ENCODE data around the gene RALGPS1.

Gene RALGPS1

DNA sequence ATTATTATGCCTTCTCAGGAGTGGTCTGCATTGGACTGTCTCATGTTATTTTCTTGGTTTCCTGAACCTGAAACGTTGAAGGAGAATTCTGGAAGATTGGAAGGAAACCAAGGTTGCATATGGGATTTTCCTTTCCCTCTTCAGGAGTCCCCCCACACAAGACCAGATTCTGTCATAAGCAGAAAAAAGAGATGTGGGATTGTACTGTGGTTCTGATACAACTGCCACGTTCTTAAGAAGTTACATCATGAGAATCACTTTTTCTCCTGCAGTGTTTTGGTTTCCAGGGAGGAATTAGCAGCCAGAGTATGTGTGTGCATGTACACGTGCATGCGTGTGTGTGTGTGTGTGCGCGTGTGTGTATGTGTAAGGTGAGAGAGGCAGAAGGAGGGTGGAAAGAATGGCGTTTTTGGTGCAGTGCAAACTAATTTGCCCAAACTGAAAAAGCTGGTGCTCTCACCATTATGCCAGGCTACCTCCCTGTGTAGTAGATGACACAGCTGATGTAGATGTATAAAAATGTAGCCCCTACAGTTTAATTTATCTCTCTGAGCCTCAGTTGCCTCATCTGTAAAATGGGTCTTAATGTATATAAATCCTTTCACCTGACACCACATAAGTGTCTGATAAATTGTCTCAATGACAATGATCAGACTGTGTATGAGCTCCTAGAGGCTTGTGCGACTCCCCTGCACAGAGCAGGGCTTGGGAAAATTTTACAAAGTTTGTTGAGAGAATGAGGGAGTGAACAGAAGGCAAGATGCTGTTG is 38.6 kb downstream of the RALGPS1 start:
- no peak overlapping the region for H3K4me3 ChIP-seq (ENCODE audit: low read depth, low read length)

DNA sequence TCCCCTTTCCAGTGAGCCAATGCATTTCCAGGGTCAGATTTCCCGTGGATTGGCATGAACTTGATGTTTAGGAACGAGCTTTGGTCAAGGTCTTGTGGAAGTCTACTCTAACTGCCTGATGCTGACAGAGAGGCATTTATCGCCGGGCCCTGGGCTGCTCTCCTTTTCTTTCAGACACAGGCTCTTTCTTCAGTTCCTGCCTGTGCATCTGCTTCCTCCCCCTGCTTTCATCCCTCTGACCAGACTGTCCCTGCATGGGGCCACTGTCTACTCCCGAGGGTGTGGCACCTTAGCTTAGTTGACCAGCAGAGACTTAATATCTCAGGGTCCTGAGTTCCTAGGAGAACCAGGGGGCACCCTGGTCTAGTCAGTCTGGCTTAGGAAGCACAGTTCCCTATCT is 41.2 kb downstream of the RALGPS1 start:
- no peak overlapping the region for H3K4me3 ChIP-seq (ENCODE audit: low read depth, low read length)

DNA sequence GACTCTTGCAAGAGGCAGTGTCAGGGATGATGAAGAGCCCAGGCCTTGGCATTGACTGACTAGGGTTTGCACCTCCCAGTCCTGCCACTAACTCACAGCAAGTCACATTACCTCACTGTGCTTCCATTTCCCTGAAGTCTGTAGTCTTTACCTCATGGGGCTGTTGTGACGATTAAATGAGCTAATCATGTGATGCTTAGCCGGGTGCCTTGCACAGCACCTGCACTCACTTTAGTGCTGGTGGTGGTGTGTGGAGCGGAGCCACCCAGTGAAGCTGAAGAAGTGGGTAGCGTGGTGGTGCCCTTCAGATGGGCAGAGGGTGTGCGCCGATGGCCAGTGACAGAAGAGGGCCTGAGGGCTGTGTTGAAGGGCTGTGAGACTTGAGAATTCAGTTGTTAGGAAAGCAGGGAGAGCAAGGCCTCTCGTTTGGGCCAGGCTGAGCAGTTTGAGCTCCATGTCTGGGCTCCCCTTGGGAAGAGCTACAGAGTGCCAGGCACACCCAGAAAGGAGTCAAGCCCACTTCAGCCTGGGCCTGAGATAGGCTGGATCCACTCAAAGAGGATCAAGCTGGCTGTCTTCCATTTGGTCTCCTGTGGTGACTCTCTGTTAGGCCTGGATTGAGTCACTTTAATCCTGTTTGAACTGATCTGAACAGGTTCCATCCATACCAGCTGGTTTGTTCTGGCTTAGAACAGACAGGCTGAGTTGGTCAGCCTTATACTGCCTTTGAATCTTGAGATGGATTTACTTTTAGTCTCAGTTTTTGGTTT is 42.5 kb downstream of the RALGPS1 start:
- H3K4me3 ChIP-seq (ENCODE audit: low read depth, low read length), result no peak overlapping the region

DNA sequence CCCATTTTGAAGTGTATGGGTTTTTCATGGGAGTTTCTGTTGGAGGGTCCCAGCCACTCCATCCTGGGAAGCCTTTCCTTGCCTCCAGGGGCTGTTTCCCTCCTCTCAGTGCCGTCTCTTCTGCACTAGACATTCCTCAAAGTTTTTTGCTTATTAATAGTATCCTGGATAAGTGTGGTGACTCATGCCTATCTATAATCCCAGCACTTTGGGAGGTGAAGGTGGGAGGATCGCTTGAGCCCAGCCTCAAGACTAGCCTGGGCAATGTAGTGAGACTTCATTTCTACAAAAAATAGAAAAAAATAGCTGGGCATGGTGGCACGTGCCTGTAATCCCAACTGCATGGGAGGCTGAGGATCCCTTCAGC is 43.1 kb downstream of the RALGPS1 start:
- no peak overlapping the region for H3K4me3 ChIP-seq (ENCODE audit: low read depth, low read length)

DNA sequence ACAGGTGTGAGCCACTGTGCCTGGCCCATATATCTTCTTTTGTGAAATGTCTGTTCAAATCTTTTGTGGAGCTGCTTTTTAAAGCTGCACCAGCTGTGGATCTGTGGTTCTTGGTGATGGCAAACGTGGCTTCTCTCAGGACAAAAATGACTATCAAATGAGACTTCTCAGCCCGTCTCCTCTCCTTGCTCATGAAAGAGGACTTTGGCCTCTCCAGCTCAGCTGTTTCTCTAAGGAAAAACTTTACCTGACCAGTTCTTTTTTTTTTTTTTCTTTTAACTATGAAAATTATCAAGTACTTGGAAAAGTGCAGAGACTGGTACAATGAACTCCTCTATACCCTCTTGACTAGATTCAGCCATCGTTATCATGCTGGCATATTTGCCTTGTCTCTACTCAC is 44.8 kb downstream of the RALGPS1 start:
- H3K4me3 ChIP-seq (ENCODE audit: low read depth, low read length), result no peak overlapping the region

DNA sequence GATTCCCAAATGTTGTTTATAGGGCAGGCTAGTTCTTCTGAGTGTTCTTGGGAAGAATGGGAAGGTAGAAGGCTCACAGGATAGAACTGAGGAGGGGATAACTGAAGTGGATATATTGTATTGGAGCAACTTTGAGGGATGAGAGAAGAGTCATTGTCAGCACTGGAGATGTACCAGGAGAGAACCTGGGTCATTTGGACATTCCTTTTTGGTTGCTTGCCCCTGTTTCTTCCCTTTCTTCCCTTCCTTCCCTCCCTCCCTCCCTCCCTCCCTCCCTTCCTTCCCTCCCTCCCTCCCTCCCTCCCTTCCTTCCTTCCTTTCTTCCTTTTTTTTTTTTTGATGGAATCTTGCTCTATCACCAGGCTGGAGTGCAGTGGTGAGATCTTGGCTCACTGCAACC is 45.3 kb downstream of the RALGPS1 start:
- H3K4me3 ChIP-seq (ENCODE audit: low read depth, low read length), result no peak overlapping the region

DNA sequence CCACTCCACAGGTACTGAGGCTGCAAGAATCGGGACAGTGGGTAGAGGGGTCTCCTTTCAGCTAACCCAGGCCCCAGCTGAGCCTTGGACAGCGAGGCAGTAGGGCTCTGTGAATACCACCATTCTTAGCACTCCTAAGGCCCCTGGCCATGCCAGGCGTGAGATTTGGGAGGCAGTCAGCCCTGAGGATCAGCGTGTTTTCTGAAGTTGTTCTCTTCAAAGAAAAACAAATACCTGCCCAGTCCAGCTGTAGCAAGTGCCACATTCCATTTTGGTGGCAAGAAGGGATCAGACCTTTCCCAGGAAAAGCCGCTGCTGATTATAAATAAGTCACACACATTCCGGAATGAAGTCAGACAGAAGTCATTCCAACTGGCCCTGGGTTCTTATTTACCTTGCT is 47.8 kb downstream of the RALGPS1 start:
- H3K4me3 ChIP-seq (ENCODE audit: low read depth, low read length), result no peak overlapping the region

DNA sequence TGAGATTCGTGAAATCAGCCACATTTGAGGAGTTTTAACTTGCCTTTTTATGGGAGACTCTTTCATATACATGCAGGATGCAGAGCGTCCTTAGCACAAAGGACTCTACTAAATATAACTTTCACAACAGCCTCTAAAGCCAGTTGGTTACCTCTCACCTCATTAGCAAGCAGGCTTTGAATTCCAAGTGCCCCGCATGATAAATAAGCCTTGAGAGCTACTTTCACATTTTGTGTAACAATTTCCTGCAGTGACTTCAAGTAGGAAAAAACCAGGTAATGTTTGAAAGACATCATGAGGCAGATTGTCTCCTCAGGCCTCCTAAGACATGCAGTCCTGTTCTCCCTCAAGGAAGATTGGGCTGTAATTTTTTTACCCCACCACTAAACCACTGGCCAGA is 50.5 kb downstream of the RALGPS1 start:
- H3K4me3 ChIP-seq (ENCODE audit: low read depth, low read length), result no peak overlapping the region

DNA sequence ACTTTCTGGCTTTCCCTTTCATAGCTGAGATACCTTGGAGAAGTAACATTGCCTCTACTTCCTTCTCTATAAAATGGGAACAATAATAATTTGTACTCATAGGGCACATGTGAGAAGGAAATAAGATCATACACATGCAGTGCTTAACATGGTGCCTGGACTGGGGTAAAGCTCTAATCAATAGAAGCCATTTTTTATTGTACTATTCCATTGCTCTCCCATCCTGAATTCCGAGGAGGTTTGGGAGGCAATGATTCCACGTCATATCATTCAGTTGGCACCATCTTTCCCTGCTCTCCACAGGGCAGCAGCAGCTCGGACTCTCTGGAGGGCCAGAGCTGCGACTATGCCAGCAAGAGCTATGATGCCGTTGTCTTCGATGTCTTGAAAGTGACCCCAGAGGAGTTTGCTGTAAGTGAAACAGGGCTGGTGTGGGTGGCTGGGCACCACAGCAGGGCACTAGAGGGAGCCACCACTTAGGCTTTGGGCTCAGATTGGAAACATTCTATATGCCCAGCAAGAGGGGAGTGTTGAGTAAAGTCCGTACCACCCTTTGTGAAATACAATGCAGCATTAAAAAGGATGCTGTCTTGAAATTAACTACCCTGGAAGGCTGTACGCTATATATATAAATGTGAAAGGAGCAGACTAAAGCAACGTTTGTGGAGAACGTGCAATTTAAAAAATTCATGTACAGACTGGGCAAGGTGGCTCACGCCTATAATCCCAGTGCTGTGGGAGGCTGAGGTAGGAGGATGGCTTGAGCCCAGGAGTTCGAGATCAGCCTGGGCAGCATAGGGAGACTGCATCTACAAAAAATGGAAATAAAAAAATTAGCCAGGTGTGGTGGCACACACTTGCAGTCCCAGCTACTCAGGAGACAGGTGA is 51.2 kb downstream of the RALGPS1 start:
- H3K4me3 ChIP-seq (ENCODE audit: low read depth, low read length), result no peak overlapping the region

DNA sequence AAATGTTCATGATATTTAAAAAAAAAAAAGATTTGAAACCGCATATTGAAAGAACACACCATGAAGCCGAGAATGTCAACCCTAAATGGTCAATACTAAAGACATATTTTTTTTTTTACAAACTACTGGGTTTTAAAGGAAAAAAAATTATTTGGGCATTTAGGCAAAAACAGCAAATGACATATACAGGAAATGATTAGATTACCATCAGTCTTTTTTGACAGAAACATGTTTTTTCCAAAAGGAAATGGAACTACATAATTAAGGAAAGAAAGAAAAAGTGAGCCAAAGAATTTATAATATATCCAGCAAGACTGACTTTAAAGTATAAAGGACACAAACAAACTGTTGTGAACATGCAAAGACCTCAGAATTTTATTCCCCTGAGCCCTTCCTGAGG is 56.7 kb downstream of the RALGPS1 start:
- H3K4me3 ChIP-seq (ENCODE audit: low read depth, low read length), result no peak overlapping the region

DNA sequence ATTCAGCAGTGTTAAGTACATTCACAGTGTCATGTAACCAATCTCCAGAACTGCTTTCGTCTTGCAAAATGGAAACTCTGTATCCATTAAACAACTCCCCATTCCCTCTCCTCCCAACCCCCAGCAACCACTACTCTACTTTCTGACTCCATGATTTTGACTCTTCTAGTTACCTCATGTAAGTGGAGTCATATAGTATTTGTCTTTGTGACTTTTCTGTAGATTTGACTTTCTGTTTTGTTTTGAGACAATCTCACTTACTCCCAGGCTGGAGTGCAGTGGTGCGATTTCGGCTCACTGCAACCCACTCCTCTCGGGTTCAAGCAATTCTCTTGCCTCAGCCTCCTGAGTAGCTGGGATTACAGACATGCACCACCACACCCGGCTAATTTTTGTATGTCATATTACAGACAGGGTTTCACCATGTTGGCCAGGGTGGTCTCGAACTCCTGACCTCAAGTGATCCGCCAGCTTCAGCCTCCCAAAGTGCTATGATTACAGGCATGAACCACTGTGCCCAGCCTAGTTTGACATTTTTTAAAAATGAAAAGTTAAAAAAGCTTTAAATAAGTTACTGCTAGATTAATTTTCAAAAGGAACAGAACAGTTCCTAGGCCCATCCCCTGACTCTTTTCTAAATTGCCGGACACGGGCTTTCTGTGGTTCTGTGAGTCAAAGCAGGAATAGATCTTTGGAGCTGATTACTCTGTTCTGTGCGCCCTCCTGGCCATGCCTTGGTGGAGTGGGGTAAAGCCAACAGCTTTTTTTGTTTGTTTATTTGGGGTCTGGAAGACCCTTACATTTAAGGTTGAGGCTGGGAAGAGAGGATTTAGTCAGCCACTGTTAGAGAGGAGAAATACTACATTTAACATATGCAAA is 59.3 kb downstream of the RALGPS1 start:
- H3K4me3 ChIP-seq (ENCODE audit: low read depth, low read length), result no peak overlapping the region

DNA sequence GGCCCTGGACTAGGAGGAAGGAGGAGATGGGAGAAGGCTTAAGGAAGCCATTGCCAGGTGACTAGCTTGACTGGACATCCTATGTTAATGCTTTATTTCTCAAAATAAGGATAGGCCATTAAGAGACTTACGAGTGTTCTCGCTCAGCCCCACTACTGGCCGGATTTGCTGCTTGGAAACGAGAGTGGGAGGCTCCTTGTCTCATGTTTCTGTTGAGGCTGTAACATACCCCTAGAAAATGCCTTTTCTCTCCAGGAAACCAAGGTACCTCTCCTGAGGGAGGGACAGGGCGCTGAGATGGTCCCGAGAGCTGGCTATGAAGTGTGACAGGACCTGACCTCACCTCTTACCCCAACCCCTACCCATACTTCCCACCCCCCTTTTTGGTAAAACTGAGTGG is 60.0 kb downstream of the RALGPS1 start:
- H3K4me3 ChIP-seq (ENCODE audit: low read depth, low read length), result no peak overlapping the region

DNA sequence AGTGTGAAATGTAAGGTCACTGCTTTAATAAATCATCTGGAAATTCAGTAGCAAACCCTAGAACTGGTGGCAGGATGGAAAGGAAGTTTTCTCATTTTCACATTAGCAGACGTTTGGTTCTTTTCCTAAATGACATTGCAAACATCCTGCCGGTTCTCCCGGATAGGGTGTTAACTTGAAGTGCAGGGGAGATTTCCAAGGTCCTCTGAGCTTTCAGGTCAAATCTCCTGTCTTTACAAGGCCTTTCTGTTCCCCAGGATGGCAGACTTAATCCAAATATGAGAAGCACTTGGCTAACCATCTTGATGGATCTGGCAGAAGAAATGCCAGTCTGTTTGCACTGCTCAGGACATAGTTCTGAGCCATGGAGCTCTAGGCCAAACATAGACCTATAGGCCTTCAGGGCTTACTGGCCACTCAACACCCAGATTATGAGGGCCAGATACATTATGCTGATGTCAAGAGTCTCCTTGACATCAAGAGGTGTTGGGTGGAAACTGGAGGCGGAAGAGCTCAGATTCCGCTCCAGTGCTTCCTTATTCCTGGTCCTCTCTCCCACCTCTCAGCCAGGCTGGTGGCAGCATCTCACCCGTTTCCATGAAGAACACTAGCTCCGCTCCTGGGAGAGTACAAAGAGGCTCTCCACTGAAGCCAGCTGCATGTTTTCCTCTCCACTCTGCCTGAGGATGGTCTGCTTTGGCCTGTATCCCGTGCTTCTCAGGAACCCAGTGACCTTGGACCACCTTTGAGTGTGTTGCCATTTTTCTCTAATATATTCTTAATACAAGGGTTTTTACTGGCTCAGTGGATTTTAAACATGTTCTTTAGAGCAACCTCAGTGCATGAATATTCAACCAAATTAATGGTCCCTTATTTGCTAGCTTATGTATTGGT is 61.0 kb downstream of the RALGPS1 start:
- H3K4me3 ChIP-seq (ENCODE audit: low read depth, low read length), result no peak overlapping the region

DNA sequence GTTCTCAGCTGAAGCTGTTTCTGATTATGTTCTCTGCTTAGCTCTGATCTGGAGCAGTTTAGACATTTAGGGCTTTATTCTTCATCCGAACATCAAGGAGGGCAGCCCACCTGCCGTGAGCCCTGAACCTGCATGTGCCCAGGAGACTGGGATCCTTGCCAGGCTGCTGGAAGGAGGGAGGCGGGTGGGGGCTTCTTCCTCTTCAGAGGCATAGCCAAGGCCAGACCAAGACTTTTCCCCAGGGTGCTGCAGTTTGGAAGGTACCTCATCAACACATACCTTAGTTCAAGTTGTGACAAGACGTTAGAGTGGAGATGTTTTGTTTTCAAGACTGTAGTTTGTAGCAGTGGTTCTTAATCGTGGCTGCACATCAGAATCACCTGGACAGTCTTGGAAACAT is 64.9 kb downstream of the RALGPS1 start:
- no peak overlapping the region for H3K4me3 ChIP-seq (ENCODE audit: low read depth, low read length)

DNA sequence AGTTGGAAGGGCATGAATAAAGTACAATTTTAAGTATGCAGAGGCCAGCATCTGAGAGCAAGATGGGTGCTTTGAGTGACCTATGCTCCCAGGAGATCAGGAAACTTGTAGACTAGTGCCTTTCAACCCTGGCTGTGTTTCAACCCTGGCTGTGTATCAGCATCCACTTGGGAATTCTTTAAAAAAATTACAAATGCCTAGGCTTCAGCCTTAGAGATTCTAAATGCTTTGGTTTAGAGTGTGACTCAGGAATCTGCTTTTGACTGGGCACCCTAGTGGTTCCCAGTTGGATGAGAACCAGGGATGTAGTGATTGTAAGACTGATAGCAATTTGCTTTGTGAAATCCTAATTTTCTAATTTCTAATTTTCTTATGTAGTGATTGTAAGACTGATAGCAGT is 65.6 kb downstream of the RALGPS1 start:
- H3K4me3 ChIP-seq (ENCODE audit: low read depth, low read length), result no peak overlapping the region

DNA sequence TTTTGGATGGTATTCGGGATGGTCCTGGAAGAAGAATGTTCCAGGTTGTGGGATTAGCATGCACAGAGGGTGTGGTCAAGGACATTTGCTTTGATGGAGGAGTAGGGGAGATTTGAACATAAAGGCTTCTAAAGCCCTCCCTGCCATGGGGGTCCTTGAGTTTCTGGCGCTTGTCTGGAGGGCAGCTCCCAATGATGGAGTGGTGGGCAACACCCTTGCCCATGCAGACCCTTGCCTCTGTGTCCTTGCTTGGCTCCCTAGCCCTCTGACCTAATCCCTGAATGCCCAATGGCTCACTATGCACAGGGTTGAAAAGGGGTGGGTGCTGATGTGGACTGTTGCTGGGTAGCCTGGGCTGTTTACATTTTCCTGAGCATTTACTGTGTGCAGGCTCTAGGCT is 66.6 kb downstream of the RALGPS1 start:
- no peak overlapping the region for H3K4me3 ChIP-seq (ENCODE audit: low read depth, low read length)

DNA sequence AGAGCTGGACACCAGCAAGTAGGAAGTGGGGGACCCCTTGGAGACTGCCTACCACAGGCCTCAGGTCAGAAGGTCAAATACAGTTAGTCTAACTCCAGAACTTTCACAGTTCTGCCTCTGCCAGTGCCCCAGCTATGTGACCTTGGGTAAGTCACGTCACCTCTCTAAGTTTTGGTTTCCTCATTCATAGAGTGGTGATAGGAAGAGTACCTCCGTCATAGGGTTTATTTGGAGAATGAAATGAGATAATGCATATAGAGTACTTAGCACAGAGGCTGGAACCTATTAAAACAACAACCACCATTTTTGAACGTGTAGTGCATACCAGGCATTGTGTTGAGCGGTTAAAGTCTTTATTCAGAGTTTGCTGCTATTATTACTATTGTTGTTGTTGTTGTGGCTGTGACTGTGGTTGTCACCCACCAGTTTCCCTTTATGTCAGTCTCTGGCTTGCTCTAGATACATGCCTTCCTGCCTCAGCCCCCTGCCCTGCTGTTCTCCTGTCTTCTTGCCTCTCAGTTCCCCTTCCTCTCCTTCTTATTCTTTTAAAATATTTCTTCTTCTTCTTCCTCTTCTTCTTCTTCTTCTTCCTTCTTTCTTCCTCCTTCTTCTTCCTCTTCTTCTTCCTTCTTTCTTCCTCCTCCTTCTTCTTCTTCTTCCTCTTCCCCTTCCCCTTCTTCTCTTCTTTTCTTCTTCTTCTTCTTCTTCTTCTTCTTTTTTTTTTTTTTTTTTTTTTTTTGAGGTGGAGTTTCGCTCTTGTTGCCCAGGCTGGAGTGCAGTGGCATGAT is 67.8 kb downstream of the RALGPS1 start:
- no peak overlapping the region for H3K4me3 ChIP-seq (ENCODE audit: low read depth, low read length)

DNA sequence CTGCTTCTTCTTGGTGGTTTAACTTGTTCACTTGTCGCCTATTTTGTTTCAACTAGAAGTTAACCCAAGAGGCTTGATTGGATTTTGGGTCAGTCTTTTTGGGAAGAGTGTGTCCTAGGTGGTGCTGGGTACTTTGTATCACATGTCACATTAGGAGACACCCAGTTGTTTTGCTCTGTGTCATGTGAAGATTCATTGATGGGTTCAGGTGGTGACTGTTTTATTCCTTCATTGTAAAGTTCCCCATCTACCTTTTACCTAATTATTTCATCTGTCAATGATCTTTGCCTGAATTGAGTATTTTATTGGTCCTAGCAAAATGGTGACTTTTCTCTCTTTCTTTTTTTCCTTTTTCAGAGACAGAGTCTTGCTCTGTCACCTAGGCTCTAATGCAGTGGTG is 69.2 kb downstream of the RALGPS1 start:
- no peak overlapping the region for H3K4me3 ChIP-seq (ENCODE audit: low read depth, low read length)

DNA sequence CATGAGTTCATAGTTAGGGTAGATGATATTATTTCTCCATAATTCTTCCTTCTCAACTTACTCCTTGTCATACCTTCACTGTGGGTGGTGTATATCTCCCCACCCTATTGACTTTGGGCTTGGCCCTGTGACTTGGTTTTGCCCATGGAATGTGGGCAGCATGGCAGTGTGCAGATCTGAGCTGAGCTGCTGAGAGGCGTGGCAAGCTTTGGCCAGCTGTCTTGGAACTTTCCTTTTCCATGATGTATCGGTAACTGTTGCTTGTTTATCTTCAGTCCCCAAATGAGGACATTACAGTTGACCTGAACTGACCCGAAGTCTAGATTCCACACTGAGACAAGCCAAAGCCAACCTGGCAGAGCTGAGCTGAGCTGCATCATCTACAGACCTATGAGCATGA is 70.4 kb downstream of the RALGPS1 start:
- H3K4me3 ChIP-seq (ENCODE audit: low read depth, low read length), result no peak overlapping the region

Data from iPS-11a (cell line).